Mononuclear cell (primary cell): ENCODE measurements around the gene CNTFR. TPM values are rescaled to one million over a fixed set of nuclear protein-coding genes. Genes with fewer than 3 reads are reported as not detected.
"Not testable (repeated sequence)": the region's sequence is repeated elsewhere in the genome, so short reads cannot be mapped to it uniquely, and the experiment has no call there.

Experiments
- H3K27me3 ChIP-seq: 2 replicates; pipeline ENCODE4 v1.6.0; 2011; ENCODE audit warnings: low read length, control low read depth; ENCODE audit not compliant: insufficient read depth
- H3K4me1 ChIP-seq: 2 replicates; pipeline ENCODE4 v1.5.1; 2011; ENCODE audit warnings: mild to moderate bottlenecking, low read length, control low read depth; ENCODE audit not compliant: insufficient read depth
- H3K4me3 ChIP-seq: 2 replicates; pipeline ENCODE4 v1.5.1; 2011; ENCODE audit warnings: mild to moderate bottlenecking, low read length, moderate library complexity
- H3K9me3 ChIP-seq: 2 replicates; pipeline ENCODE4 v1.5.1; 2011; ENCODE audit warnings: low read depth, mild to moderate bottlenecking, control low read depth, low read length
- total RNA-seq: library from RNA; depleted of rRNA; stranded (reverse); fragments of >200 nt; gene quantifications from one replicate; pipeline ENCODE4 v1.2.3, GENCODE V29; 2012

CNTFR gene, protein sequence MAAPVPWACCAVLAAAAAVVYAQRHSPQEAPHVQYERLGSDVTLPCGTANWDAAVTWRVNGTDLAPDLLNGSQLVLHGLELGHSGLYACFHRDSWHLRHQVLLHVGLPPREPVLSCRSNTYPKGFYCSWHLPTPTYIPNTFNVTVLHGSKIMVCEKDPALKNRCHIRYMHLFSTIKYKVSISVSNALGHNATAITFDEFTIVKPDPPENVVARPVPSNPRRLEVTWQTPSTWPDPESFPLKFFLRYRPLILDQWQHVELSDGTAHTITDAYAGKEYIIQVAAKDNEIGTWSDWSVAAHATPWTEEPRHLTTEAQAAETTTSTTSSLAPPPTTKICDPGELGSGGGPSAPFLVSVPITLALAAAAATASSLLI
- total RNA-seq: not detected

DNA sequence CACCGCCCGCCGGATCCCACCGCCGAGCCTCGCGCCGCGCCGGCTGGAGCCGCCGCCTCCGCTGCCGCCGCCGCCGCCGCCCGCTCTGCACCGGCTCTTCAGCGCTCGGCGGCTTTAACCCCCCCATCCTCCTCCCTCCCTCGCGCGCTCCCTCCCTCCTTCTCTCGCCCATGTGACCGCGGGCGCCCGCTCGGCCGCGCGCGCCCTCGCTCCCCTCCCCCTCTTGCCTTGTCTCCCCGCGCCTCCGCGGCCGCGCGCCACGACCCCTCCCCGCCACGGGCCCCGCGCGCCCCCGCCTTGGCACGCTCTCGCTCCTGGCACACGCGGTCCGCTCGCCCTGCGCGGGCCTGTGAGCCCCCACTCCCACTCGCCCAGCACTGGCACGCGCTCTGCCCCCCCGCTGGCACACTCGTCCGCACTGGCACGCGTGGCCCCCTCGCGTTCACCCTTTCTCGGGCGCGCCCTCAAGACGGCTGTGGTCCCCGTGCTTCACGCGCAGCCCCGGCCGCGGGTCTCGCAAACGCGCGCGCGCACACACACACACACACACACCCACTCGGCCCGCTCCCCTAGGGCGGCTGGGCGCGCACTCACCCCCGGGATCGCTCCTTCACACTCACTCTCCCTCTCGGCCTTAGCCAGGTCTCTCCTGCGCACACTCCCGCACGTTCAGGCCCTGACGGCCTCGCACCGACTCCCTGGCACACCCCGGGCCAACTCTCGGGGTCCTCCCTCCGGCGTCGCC, at the start of gene CNTFR:
TSS of gene CNTFR (minus strand) at position 89 of the 745 bp plus-strand sequence. CDS start 20,743 bp downstream, outside the sequence.
- Histone ChIP-seq H3K4me1 (peaks cover 34% of the 10 kb centered on the region), H3K9me3 (no peaks in the 10 kb centered on the region), H3K4me3 (no peak within 1 kb of the TSS), H3K27me3 (peaks cover 83% of the 10 kb centered on the region)

DNA sequence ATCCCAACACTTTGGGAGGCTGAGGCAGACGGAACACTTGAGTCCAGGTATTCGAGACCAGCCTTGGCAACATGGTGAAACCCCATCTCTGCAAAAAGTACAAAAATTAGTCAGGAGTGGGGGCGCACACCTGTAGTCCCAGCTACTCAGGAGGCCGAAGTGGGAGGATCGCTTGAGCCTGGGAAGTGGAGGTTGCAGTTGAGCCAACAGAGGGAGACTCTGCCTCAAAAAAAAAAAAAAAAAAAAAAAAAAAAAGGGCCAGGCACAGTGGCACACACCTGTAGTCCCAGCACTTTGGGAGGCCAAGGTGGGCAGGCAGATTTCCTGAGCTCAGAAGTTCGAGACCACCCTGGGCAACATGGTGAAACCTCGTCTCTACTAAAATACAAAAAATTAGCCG, 49.8 kb upstream of the CNTFR start:
- not testable (repeated sequence) for H3K4me3 ChIP-seq, H3K27me3 ChIP-seq, H3K9me3 ChIP-seq
- H3K4me1 ChIP-seq: peaks cover 34% of the 10 kb centered on the region

DNA sequence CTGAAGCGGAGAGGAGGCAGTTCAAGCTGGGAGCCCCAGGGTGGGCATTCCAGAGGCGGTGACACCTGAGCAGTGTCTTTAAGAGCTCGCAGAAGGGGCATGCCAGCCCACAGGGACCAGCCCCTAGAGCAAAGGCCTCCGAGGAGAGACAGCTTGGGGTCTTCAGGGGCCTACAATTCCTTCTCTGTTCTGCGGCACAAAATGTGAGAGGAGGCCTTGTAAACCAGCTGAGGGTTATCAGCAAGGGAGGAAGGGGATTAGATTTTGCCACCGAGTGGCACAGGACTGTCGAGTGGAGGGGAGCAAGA, 48.6 kb upstream of the CNTFR start:
- Histone ChIP-seq H3K4me1 (peaks cover 39% of the 10 kb centered on the region), H3K9me3 (no peaks in the 10 kb centered on the region), H3K4me3 (peak overlapping the region; percentile 58), H3K27me3 (no peaks in the 10 kb centered on the region)

DNA sequence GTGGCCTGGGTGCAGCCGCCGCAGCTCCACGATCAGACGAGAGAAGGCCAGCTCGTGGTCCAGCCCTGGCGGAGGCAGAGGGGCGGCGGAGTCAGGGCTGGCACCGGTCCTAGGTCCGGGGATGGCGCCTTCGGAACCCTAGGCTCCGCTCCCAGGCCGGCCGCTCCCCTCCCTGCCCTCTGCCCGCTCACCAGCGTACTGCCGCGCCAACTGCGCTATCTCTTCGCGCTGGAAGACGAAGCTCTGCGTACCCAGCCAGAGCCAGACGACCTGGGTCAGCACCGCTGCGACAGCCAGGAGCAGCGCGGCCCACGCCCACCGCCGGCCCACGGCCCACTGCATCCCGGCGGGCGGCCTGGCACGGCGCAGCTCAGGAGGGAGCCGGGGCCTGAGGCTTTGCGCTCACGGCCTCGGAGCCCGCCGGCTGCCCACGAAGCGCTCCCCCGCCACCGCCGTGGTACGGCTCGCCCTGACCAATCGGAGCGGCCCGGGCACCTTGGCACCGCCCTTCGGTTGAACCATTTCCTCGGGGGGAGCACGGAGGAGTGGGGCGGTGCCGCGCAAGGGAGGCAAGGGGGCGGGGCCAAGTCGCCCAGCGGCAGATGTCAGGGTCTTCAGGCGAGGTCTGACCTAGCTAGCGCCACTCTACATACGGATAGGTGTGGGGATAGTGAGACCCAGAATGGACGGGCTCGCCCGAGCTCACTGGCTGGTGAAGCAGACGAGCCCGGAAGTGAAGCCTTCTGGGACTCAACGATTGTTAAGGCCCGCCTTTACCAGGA, 48.0 kb upstream of the CNTFR start, which contains the start of gene SIGMAR1:
TSS of gene SIGMAR1 (minus strand) at position 432 of the 782 bp plus-strand sequence. CDS start at position 342, 90 bp downstream.
- Histone ChIP-seq H3K27me3 (no peaks in the 10 kb centered on the region), H3K4me1 (peaks cover 39% of the 10 kb centered on the region), H3K4me3 (peak within 1 kb of the TSS; percentile 58), H3K9me3 (no peaks in the 10 kb centered on the region)

DNA sequence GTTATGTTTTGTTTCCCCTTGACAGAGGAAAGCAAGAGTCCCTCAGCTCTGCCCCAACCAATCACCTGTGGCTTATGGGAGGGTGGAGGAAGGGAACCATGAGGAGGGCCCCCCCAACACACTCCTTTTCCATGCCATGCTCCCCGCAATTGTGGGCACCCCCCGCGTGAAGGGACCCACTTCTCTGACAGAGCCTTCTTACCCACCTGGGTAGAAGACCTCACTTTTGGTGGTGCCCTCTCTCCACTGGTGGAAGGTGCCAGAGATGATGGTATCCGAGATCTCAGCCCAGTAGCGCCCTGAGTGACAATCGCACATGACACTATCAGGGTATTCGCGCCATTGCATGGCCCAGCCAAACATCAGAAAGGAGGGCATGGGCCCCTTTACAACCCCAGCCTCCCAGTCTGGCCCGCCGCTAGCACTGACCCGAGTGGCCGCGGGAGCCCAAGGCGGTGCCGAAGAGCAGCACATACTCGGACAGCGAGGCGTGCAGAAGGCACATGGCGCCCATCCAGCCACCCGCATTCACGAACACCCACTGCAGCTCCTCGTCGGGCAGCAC, 47.3 kb upstream of the CNTFR start:
- Histone ChIP-seq H3K4me3 (peak overlapping the region; percentile 58), H3K4me1 (peaks cover 39% of the 10 kb centered on the region), H3K9me3 (no peaks in the 10 kb centered on the region), H3K27me3 (no peaks in the 10 kb centered on the region)

DNA sequence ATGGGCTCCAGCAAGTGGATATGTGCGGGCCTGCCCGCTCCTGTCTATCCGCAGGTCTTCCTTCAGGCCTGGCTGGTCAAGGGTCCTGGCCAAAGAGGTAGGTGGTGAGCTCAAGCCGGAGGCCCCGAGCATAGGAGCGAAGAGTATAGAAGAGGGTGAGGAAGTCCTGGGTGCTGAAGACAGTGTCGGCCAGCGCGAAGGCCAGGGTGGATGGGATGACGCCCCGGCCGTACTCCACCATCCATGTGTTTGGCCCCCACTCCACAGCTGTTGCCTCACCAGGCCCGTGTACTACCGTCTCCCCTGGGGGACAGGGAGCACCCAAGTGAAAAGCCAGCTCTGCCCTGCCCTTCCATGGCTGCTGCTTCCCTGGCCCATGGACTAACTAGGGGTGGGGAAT, 46.0 kb upstream of the CNTFR start:
- H3K9me3 ChIP-seq: no peaks in the 10 kb centered on the region
- peaks cover 33% of the 10 kb centered on the region for H3K4me1 ChIP-seq
- peaks cover 7% of the 10 kb centered on the region for H3K27me3 ChIP-seq
- H3K4me3 ChIP-seq: no peak overlapping the region

DNA sequence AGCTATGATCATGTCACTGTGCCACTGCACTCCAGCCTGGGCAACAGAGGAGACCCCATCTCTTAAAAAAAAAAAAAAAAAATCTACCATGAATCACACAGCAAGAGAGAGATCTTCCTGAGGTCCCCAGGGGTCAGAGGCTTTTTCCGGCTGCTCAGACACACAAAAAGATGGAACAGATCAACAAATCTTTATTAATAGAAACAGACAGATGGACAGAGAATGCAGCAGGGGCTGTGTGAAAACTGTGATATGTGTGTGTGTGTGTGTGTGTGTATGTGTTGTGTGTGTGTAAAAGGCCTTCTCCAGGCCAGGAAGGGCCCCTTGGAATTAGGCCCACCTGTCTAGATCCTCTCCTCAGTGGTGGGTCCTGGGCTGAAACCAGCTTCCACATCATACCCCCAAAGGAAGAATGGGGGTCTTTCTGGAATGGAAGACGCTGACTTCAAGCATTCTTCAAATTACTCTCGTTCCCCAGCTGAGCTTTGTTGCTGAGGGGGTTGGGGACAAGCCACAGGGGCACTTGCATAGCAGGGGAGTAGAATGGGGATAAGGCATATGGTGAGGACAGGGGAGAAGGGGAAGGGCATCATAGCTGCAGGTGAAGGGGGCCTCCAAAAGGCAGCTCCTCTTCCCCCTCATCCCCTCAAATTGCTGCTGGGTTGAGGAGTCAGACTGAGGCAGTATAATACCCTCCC, 45.2 kb upstream of the CNTFR start:
- Histone ChIP-seq H3K27me3 (peaks cover 16% of the 10 kb centered on the region), H3K4me1 (peaks cover 33% of the 10 kb centered on the region), H3K9me3 (no peaks in the 10 kb centered on the region), H3K4me3 (no peak overlapping the region)

DNA sequence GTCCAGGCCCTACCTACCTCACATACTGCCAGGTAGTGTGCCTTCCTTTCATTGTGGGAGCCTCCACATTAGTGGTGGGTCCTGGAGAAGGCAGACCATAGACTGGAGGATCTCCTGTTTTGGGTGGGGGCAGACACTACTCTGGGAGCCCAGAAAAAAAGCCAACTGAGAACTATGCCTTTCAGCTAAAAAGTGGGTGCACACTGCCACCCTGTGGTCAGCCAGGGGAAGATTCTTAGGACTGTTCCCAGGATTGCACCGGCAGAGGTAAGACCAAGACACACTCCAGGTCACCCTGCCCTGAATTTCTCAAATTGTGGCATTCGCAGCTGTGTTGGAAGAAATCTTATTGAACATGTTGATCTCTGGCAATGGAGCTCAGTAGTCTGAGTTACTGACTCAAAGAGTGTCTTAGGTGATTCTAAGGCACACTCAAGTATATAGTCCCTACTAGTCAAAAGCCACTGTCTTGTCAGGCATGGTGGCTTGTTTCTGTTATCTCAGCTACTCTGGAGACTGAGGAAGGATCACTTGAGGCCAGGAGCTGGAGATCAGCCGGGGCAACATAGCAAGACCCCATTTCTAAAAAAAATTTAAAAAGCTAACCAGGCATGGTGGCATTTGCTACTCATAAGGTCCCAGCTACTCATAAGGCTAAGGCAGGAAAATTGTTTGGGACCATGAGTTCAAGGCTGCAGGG, 44.5 kb upstream of the CNTFR start:
- no peak overlapping the region for H3K4me3 ChIP-seq
- H3K9me3 ChIP-seq: no peaks in the 10 kb centered on the region
- H3K4me1 ChIP-seq: peaks cover 33% of the 10 kb centered on the region
- H3K27me3 ChIP-seq: peaks cover 23% of the 10 kb centered on the region

DNA sequence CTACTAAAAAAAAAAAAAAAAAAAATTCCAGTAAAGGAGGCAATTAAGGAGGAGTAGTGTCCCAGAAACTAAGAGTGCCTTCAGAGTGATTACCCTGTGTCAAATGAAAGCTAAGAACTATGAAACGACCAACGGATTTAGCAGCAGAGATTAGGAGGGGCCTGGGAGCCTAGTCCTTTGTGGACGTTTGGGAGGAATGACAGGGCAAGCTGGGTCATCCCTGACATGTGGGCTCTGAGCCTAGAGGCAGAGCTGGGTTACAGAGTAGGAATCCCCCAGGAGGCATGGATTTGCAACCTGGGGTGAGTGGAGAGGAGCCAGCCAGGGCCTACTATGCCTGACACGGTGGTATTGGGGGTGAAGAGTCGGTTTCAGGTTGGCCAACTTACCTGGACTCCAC, 43.6 kb upstream of the CNTFR start:
- Histone ChIP-seq H3K27me3 (peaks cover 28% of the 10 kb centered on the region), H3K9me3 (no peaks in the 10 kb centered on the region), H3K4me1 (peaks cover 35% of the 10 kb centered on the region), H3K4me3 (no peak overlapping the region)

DNA sequence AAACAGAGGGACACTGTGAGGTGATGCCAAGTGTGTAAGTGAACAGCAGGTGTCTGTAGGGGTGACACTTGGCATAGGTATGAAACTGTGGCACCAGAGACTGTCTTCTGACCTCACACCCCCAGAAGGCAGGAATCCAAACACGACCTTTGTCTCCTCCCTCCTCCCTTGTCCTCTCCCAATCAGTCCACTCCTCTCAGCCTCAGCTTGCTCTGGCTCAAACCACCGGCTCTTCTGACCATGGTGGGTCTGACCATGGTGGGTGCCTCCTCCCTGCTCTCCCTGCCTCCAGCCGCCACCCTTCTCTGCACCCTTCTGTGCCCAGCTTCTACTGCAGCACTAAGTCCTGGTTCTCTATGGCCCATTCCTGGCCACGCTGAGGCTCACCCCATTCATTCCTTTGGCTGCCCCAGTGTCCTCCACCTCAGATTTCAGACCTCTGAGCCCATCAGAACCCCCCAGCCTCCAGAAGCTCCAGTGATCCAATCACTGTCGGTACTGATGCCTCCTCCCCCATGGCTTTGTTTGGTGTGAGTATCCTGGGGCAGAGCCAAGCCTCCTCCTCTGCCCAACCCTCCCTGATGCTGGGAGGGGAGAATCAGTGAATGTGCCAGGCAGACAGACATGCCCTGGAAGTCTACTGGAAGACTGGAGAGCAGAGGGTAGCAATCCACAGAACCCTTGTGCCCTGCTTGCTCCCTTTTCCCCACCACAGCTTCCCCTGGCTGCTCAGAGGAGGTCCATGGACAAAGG, 41.1 kb upstream of the CNTFR start:
- peaks cover 54% of the 10 kb centered on the region for H3K27me3 ChIP-seq
- H3K4me1 ChIP-seq: peaks cover 17% of the 10 kb centered on the region
- H3K4me3 ChIP-seq: no peak overlapping the region
- H3K9me3 ChIP-seq: no peaks in the 10 kb centered on the region

DNA sequence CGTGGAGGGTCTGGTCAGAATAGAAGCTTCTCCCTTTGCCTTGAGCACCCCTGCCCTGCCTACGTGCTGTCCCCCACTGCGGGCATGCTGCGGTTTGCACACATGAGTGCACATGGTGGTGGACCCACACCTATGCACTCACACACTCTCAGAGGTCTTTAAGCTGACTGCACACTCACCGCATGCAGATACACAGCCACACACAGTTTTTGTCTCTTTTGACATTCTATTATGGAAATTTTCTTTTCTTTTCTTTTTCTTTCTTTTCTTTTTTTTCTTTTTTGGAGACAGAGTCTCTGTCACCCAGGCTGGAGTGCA, 39.9 kb upstream of the CNTFR start:
- Histone ChIP-seq H3K9me3 (no peaks in the 10 kb centered on the region), H3K4me3 (no peak overlapping the region), H3K27me3 (peaks cover 65% of the 10 kb centered on the region), H3K4me1 (peaks cover 15% of the 10 kb centered on the region)

DNA sequence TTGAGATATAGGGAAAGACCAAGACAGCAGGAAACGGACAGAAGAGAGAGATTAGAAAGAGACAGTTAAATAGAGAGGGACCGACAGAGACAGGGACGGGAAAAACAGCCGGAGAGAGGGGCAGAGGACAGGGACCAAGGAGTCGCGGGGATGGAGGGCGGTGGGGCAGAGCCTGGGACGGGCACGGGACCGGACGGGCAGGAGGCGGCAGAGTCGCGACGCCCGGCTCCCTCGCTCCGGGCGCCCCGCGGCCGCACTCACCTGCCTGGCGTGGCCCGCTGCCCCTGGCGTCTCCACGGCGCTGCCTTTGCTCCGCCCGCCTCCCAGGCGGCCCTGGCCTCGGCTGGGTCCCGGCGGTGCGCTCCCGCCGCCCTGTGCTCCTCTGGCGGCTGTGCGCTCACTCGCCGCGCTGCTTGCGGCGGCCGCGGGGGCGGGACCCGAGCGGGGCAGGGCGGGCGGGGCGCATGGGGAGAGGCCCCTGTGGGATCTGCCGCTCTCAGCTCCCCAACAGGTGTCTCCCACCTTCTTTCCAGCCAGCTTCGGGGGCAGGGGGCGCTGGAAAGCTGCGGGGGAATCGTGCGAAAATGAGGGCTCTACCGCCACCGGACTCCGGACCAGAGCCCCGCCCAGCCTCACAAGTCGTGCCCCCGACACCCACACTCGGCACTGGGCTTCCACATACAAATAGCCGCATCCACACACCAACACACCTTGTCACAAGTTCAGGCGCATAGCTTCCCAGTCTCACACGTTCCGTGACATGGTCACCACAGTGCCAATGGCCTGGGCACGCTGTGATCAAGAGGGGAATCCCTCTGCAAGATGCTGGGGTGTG, 39.3 kb upstream of the CNTFR start, which contains the start of gene ARID3C:
TSS of gene ARID3C (minus strand) at position 411 of the 835 bp plus-strand sequence. CDS start 1,052 bp downstream, outside the sequence.
- peaks cover 70% of the 10 kb centered on the region for H3K27me3 ChIP-seq
- no peak within 1 kb of the TSS for H3K4me3 ChIP-seq
- H3K9me3 ChIP-seq: no peaks in the 10 kb centered on the region
- H3K4me1 ChIP-seq: peaks cover 12% of the 10 kb centered on the region
